Stimulated activated naive CD8-positive, alpha-beta T cell treated with anti-CD3 and anti-CD28 coated beads, Interleukin-15, Interleukin-2, amounts not matched to agents 100 ng/mL and 50 ng/mL, for 24 hours (primary cell): ENCODE measurements around the gene MAP4K4.

Experiments used
- H3K27ac Mint-ChIP-seq: one replicate; pipeline ENCODE4 v1.8.0; 2021; ENCODE audit warnings: mild to moderate bottlenecking, mixed read lengths
- H3K27me3 Mint-ChIP-seq: one replicate; pipeline ENCODE4 v1.8.0; 2021; ENCODE audit warnings: mixed read lengths
- H3K36me3 Mint-ChIP-seq: one replicate; pipeline ENCODE4 v1.8.0; 2021; ENCODE audit warnings: low read depth, mixed read lengths
- H3K4me1 Mint-ChIP-seq: one replicate; pipeline ENCODE4 v1.8.0; 2021; ENCODE audit warnings: low read depth, mixed read lengths
- H3K4me3 Mint-ChIP-seq: one replicate; pipeline ENCODE4 v1.8.0; 2021; ENCODE audit warnings: mild to moderate bottlenecking, mixed read lengths
- H3K9me3 Mint-ChIP-seq: one replicate; pipeline ENCODE4 v1.8.0; 2021; ENCODE audit warnings: mixed read lengths

The MAP4K4 gene

GRCh38 chr2:101805152-101806088, 107.9 kb downstream of the MAP4K4 start:
- Mint-ChIP-seq H3K4me3 (no peak overlapping the region), H3K27ac (peak overlapping the region; percentile 59), H3K27me3 (no peaks in the 10 kb centered on the region), H3K36me3 (peaks cover 14% of the 10 kb centered on the region), H3K4me1 (peaks cover 71% of the 10 kb centered on the region), H3K9me3 (no peaks in the 10 kb centered on the region)

DNA sequence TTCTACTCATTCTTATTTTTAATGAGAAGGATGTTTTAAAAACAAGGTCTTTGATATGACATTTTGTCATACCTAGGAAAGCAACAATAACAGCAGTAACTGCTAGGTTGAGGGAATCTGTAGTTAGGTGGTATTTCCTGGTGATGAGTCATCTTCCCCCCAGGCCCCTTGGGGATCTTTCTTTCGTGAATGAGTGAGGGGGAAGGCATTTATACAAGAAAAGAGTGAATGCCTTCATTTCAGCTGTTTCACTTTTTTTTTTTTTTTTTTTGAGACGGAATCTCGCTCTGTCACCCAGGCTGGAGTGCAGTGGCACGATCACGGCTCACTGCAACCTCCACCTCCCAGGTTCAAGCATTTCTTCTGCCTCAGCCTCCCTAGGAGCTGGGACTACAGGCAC, 108.6 kb downstream of the MAP4K4 start:
- Mint-ChIP-seq H3K36me3 (peaks cover 11% of the 10 kb centered on the region), H3K27me3 (no peaks in the 10 kb centered on the region), H3K9me3 (no peaks in the 10 kb centered on the region), H3K4me1 (peaks cover 76% of the 10 kb centered on the region), H3K4me3 (no peak overlapping the region), H3K27ac (peak overlapping the region; percentile 59)

GRCh38 chr2:101806701-101807100, 109.2 kb downstream of the MAP4K4 start:
- H3K27ac Mint-ChIP-seq: peak overlapping the region; percentile 79
- no peaks in the 10 kb centered on the region for H3K27me3 Mint-ChIP-seq
- peaks cover 79% of the 10 kb centered on the region for H3K4me1 Mint-ChIP-seq
- H3K36me3 Mint-ChIP-seq: peaks cover 11% of the 10 kb centered on the region
- H3K9me3 Mint-ChIP-seq: peaks cover 4% of the 10 kb centered on the region
- peak overlapping the region; percentile 45 for H3K4me3 Mint-ChIP-seq

GRCh38 chr2:101807242-101807641, 109.7 kb downstream of the MAP4K4 start:
- peaks cover 13% of the 10 kb centered on the region for H3K36me3 Mint-ChIP-seq
- H3K4me3 Mint-ChIP-seq: peak overlapping the region; percentile 7

GRCh38 chr2:101808006-101808562, 110.6 kb downstream of the MAP4K4 start:
- peaks cover 9% of the 10 kb centered on the region for H3K36me3 Mint-ChIP-seq
- H3K9me3 Mint-ChIP-seq: peaks cover 4% of the 10 kb centered on the region
- H3K4me1 Mint-ChIP-seq: peaks cover 73% of the 10 kb centered on the region
- no peaks in the 10 kb centered on the region for H3K27me3 Mint-ChIP-seq
- H3K4me3 Mint-ChIP-seq: no peak overlapping the region
- no peak overlapping the region for H3K27ac Mint-ChIP-seq

More at GRCh38 chr2:101807242-101807641, 109.7 kb downstream of the MAP4K4 start:
- Mint-ChIP-seq H3K27ac (peak overlapping the region; percentile 40), H3K4me1 (peaks cover 78% of the 10 kb centered on the region), H3K9me3 (peaks cover 4% of the 10 kb centered on the region), H3K27me3 (no peaks in the 10 kb centered on the region)

DNA sequence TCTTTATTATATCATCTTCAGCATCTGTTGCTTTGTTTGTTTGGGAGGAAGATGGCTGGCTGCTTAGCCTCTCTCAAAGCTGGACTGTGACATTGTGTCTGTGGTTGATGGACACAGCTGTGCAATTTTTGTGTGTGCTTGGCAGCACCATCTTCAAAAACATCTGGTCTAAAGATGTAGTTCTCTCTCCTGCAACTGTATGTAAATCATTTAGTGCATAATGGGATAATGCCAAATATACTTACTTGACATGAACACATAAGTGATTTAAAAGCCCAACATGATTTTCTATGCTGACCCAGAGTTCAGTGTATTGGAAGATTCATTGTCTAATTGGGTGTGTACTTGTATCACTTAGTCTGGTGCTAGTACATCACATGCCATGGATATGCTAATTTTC, 112.2 kb downstream of the MAP4K4 start:
- Mint-ChIP-seq H3K4me3 (no peak overlapping the region), H3K27ac (no peak overlapping the region), H3K36me3 (peaks cover 11% of the 10 kb centered on the region), H3K9me3 (peaks cover 4% of the 10 kb centered on the region), H3K4me1 (peaks cover 72% of the 10 kb centered on the region), H3K27me3 (no peaks in the 10 kb centered on the region)

DNA sequence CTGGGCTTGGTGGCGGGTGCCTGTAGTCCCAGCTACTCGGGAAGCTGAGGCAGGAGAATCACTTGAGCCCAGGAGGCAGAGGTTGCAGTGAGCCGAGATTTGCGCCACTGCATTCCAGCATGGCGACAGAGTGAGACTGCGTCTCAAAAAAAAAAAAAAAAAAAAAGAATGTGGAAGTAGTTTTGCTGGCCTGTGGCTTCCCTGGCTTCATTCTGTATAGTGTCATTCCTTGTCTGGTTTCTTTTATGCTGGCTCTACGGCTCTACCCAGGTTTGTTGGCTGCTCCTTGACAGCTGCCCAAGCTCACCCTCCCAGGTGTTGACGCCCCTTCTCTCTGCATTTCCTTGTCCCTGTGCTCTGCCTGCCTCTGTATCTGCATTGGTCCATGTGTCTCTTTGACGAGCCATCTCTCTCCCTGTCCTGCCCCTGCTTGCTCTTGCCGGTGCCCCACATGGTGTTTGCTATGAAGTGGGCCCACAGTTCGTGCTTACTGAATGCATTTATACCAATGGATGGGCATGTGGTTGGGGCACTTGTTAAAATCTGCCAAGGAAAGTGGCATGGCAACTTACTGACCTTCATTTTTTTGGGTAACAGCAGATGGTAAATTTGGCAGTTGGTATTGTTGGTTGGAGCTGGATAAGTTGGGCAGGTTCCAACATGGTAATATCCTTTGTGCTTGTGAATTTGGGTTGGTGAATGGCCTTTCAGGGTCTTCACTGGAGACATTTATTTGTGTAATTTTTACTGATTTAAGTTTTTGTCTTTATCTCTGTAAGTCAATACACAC, 113.9 kb downstream of the MAP4K4 start:
- Mint-ChIP-seq H3K27ac (no peak overlapping the region), H3K36me3 (peaks cover 16% of the 10 kb centered on the region), H3K4me1 (peaks cover 67% of the 10 kb centered on the region), H3K9me3 (peaks cover 4% of the 10 kb centered on the region), H3K4me3 (no peak overlapping the region), H3K27me3 (no peaks in the 10 kb centered on the region)

DNA sequence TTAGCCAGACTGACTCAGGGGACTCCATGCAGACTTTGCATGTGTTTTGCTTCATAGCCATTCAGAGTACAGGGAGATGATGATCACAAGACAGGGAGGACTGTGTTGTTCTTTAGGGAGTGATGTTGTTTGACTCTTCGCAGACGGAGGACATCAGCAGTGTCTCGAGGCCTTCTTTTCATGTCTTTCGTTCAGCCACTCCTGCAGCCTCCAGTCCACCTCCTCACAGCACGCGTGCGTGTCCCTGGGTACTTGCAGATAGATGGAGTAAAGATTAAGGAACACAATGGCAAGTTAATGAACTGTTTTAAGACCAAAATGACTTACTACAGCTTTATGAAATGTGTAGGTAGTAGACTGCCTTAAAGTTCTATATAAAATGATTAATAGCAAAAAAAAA, 114.7 kb downstream of the MAP4K4 start:
- H3K27me3 Mint-ChIP-seq: no peaks in the 10 kb centered on the region
- H3K9me3 Mint-ChIP-seq: peaks cover 4% of the 10 kb centered on the region
- peaks cover 15% of the 10 kb centered on the region for H3K36me3 Mint-ChIP-seq
- peaks cover 67% of the 10 kb centered on the region for H3K4me1 Mint-ChIP-seq
- H3K4me3 Mint-ChIP-seq: no peak overlapping the region
- H3K27ac Mint-ChIP-seq: no peak overlapping the region

- Mint-ChIP-seq H3K27ac (peak overlapping the region; percentile 4), H3K4me1 (peaks cover 74% of the 10 kb centered on the region), H3K9me3 (peaks cover 4% of the 10 kb centered on the region), H3K27me3 (no peaks in the 10 kb centered on the region), H3K36me3 (peaks cover 12% of the 10 kb centered on the region), H3K4me3 (no peak overlapping the region)
Measured at GRCh38 chr2:101814752-101815151, 117.2 kb downstream of the MAP4K4 start.

DNA sequence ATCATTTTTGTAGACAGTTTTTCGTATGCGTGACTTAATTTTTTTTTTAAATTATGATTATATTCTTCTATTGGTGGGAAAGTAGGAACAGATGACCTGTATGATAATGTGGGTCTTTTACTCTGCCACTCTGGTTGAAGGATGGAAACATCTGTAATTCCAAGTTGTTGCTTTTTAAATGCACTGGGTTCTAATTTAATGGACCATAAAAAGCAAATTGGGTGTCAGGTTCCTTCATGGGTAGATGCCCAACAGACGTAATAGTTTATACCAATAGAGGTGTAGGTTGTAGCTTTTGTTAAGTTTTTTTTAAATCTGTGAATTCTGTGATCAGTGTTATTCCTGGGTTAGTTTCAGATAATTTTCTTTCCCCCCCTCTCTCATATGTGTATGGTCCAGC, 117.6 kb downstream of the MAP4K4 start:
- Mint-ChIP-seq H3K27ac (no peak overlapping the region), H3K27me3 (no peaks in the 10 kb centered on the region), H3K4me3 (no peak overlapping the region), H3K9me3 (peaks cover 4% of the 10 kb centered on the region), H3K4me1 (peaks cover 75% of the 10 kb centered on the region), H3K36me3 (peaks cover 12% of the 10 kb centered on the region)

- H3K9me3 Mint-ChIP-seq: peaks cover 4% of the 10 kb centered on the region
- no peak overlapping the region for H3K4me3 Mint-ChIP-seq
- H3K27me3 Mint-ChIP-seq: no peaks in the 10 kb centered on the region
- H3K36me3 Mint-ChIP-seq: peaks cover 12% of the 10 kb centered on the region
- peaks cover 77% of the 10 kb centered on the region for H3K4me1 Mint-ChIP-seq
- H3K27ac Mint-ChIP-seq: no peak overlapping the region
Measured at GRCh38 chr2:101815739-101816391, 118.4 kb downstream of the MAP4K4 start.

- H3K4me1 Mint-ChIP-seq: peaks cover 80% of the 10 kb centered on the region
Measured at GRCh38 chr2:101816598-101816997, 119.1 kb downstream of the MAP4K4 start.

DNA sequence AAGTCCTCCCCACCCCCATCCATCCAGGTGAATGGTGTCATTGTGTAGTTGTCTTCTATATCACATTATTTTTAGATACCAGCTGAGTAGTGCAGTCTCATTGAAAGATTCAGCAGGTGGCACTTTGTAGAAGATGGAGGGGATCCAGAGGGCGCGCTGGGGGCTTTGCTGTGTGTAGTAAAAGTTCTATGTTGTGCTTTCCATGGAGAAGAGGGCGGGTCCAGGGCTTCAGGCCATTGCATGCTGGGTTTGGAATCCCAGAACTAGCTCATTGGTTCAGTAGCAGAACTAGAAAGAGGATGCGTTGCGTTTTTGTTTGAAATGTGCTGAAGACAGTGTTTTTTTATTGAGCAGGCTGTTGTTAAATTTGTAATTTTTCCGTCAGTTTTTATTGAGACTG, 120.0 kb downstream of the MAP4K4 start:
- H3K27ac Mint-ChIP-seq: peak overlapping the region; percentile 10

More at GRCh38 chr2:101816598-101816997, 119.1 kb downstream of the MAP4K4 start:
- no peaks in the 10 kb centered on the region for H3K27me3 Mint-ChIP-seq
- no peak overlapping the region for H3K4me3 Mint-ChIP-seq
- H3K27ac Mint-ChIP-seq: no peak overlapping the region
- H3K9me3 Mint-ChIP-seq: peaks cover under 1% of the 10 kb centered on the region
- peaks cover 12% of the 10 kb centered on the region for H3K36me3 Mint-ChIP-seq

More for the DNA sequence above, 120.0 kb downstream of the MAP4K4 start:
- Mint-ChIP-seq H3K4me3 (no peak overlapping the region), H3K27me3 (no peaks in the 10 kb centered on the region), H3K4me1 (peaks cover 76% of the 10 kb centered on the region), H3K36me3 (peaks cover 9% of the 10 kb centered on the region), H3K9me3 (no peaks in the 10 kb centered on the region)
